ENCODE measurements around the gene STRN. TPM values are rescaled to one million over a fixed set of nuclear protein-coding genes. Genes with fewer than 3 reads are reported as not detected.

Gene STRN
- total and polyA plus RNA-seq, 2 of the 13 experiments (the other 11 are each of a cell fraction or from before 2014, with no cell fraction given): 10.4 to 19.3 TPM

GRCh38 chr2:36858551-36859365, 107.6 kb downstream of the STRN start (continued):
- TF ChIP-seq FOXP4 (CRISPR knock-in tag; IDR thresholded peaks at IDR 0.05) (no peak), ZNF232 (CRISPR knock-in tag; IDR thresholded peaks at IDR 0.05; ENCODE audit: borderline replicate concordance) (no peak), ZSCAN12 (CRISPR knock-in tag; IDR thresholded peaks at IDR 0.05) (no peak), KMT2B (CRISPR knock-in tag; IDR thresholded peaks at IDR 0.05) (no peak), HNF4A (CRISPR knock-in tag; IDR thresholded peaks at IDR 0.05) (peak; percentile 65), ZKSCAN1 (IDR thresholded peaks at IDR 0.05; ENCODE audit: low read length) (peak; percentile 78), CEBPG (CRISPR knock-in tag; IDR thresholded peaks at IDR 0.05) (0 out of 2 replicates have a peak, but pooled peaks have one; percentile 1), POLR2AphosphoS5 (IDR thresholded peaks at IDR 0.05; ENCODE audit: low read depth, low read length) (peak; percentile 51), MIER3 (CRISPR knock-in tag; IDR thresholded peaks at IDR 0.05; ENCODE audit: borderline replicate concordance) (0 out of 2 replicates have a peak, but pooled peaks have one; percentile 0), SMYD3 (CRISPR knock-in tag; IDR thresholded peaks at IDR 0.05) (no peak), GPBP1L1 (CRISPR knock-in tag; IDR thresholded peaks at IDR 0.05) (no peak), ZNF547 (CRISPR knock-in tag; IDR thresholded peaks at IDR 0.05) (no peak), ERF (CRISPR knock-in tag; IDR thresholded peaks at IDR 0.05) (0 out of 2 replicates have a peak, but pooled peaks have one; percentile 45), NCOA5 (CRISPR knock-in tag; IDR thresholded peaks at IDR 0.05) (no peak), RORA (CRISPR knock-in tag; IDR thresholded peaks at IDR 0.05) (no peak), SIX1 (CRISPR knock-in tag; IDR thresholded peaks at IDR 0.05; ENCODE audit: borderline replicate concordance) (no peak), ZNF839 (CRISPR knock-in tag; IDR thresholded peaks at IDR 0.05; ENCODE audit: borderline replicate concordance) (no peak), SOX6 (IDR thresholded peaks at IDR 0.05) (no peak), SOX6 (CRISPR knock-in tag; IDR thresholded peaks at IDR 0.05) (peak; percentile 49; the same call in 1 of the 2 replicates), ZNF713 (CRISPR knock-in tag; IDR thresholded peaks at IDR 0.05) (no peak)
- TF ChIP-seq, protein P1, sequence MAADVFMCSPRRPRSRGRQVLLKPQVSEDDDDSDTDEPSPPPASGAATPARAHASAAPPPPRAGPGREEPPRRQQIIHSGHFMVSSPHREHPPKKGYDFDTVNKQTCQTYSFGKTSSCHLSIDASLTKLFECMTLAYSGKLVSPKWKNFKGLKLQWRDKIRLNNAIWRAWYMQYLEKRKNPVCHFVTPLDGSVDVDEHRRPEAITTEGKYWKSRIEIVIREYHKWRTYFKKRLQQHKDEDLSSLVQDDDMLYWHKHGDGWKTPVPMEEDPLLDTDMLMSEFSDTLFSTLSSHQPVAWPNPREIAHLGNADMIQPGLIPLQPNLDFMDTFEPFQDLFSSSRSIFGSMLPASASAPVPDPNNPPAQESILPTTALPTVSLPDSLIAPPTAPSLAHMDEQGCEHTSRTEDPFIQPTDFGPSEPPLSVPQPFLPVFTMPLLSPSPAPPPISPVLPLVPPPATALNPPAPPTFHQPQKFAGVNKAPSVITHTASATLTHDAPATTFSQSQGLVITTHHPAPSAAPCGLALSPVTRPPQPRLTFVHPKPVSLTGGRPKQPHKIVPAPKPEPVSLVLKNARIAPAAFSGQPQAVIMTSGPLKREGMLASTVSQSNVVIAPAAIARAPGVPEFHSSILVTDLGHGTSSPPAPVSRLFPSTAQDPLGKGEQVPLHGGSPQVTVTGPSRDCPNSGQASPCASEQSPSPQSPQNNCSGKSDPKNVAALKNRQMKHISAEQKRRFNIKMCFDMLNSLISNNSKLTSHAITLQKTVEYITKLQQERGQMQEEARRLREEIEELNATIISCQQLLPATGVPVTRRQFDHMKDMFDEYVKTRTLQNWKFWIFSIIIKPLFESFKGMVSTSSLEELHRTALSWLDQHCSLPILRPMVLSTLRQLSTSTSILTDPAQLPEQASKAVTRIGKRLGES (CRISPR knock-in tag; IDR thresholded peaks at IDR 0.05; ENCODE audit: borderline replicate concordance): no peak
- TF ChIP-seq, protein P2, sequence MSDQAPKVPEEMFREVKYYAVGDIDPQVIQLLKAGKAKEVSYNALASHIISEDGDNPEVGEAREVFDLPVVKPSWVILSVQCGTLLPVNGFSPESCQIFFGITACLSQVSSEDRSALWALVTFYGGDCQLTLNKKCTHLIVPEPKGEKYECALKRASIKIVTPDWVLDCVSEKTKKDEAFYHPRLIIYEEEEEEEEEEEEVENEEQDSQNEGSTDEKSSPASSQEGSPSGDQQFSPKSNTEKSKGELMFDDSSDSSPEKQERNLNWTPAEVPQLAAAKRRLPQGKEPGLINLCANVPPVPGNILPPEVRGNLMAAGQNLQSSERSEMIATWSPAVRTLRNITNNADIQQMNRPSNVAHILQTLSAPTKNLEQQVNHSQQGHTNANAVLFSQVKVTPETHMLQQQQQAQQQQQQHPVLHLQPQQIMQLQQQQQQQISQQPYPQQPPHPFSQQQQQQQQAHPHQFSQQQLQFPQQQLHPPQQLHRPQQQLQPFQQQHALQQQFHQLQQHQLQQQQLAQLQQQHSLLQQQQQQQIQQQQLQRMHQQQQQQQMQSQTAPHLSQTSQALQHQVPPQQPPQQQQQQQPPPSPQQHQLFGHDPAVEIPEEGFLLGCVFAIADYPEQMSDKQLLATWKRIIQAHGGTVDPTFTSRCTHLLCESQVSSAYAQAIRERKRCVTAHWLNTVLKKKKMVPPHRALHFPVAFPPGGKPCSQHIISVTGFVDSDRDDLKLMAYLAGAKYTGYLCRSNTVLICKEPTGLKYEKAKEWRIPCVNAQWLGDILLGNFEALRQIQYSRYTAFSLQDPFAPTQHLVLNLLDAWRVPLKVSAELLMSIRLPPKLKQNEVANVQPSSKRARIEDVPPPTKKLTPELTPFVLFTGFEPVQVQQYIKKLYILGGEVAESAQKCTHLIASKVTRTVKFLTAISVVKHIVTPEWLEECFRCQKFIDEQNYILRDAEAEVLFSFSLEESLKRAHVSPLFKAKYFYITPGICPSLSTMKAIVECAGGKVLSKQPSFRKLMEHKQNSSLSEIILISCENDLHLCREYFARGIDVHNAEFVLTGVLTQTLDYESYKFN (CRISPR knock-in tag; conservative IDR thresholded peaks at IDR 0.05): peak; percentile 70
